ENCODE data around the gene ZNRD2. TPM values are rescaled to one million over a fixed set of nuclear protein-coding genes. Genes with fewer than 3 reads are reported as not detected.

The ZNRD2 gene
- total RNA-seq, 1 experiment from 2014 or later: 126 TPM

DNA sequence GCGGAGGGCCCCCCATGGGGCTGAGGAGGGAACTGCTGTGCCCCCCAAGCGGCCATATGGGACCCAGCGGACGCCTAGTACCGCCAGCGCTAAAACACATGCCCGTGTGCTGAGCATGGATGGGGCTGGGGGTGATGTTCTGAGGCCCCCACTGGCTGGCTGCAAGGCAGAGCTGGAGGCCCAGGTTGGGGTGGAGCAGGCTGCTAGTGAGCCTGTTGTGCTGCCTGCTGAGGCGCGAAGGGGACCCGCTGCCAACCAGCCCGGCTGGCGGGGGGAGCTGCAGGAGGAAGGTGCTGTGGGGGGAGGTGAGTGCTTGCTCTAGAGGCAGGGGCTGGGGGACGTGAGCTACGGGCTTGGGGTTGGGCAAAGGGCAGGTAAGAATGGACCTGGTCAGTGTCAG, 48.5 kb downstream of the ZNRD2 start:
- Histone ChIP-seq H4K20me1 (ENCODE audit: low read length) (peaks cover 17% of the 10 kb centered on the region), H3K36me3 (ENCODE audit: low read depth, low read length) (peaks cover 43% of the 10 kb centered on the region)

DNA sequence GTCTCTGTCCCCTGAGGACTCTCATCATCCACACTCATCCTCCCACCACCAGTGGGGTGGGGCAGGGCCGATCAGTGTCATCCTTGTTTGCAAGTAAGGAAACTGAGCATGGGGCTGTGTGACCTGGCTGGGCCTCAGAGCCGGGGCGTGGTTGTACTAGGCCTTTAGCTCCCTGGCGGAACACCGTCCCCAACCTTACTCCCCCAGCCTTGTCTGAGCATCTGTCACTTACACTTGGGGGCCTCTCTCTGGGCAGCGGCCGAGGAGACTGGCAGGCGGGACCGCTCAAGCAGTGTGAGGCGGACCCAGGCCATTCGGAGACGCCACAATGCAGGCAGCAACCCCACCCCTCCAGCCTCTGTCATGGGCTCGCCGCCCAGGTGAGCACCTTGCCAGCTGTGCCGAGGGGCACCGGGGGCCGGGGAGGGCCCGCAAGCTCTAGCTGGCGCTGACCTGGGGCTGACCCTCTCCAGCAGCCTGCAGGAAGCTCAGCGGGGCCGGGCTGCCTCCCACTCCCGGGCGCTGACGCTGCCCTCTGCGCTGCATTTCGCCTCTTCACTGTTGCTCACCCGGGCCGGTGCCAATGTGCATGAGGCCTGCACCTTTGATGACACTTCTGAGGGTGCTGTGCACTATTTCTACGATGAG, 49.1 kb downstream of the ZNRD2 start:
- H3K9me3 ChIP-seq (ENCODE audit: low read length): no peaks in the 10 kb centered on the region
- H3K4me1 ChIP-seq (ENCODE audit: insufficient read depth, low read length): peaks cover 10% of the 10 kb centered on the region
- H3K36me3 ChIP-seq (ENCODE audit: low read depth, low read length): peaks cover 43% of the 10 kb centered on the region
- peaks cover 17% of the 10 kb centered on the region for H4K20me1 ChIP-seq (ENCODE audit: low read length)
- H3F3A ChIP-seq (ENCODE audit: low read length, unreplicated experiment): no peaks in the 10 kb centered on the region
- ATAC-seq (no peak), DNase-seq (no peak)
- H3K4me3 ChIP-seq (ENCODE audit: low read length): no peak overlapping the region
- TF ChIP-seq EZH2 (IDR thresholded peaks at IDR 0.05; ENCODE audit: low read length, unreplicated experiment) (no peak), EZH2phosphoT487 (IDR thresholded peaks at IDR 0.05; ENCODE audit: borderline replicate concordance, low read length) (no peak)
- TF ChIP-seq, protein P1, sequence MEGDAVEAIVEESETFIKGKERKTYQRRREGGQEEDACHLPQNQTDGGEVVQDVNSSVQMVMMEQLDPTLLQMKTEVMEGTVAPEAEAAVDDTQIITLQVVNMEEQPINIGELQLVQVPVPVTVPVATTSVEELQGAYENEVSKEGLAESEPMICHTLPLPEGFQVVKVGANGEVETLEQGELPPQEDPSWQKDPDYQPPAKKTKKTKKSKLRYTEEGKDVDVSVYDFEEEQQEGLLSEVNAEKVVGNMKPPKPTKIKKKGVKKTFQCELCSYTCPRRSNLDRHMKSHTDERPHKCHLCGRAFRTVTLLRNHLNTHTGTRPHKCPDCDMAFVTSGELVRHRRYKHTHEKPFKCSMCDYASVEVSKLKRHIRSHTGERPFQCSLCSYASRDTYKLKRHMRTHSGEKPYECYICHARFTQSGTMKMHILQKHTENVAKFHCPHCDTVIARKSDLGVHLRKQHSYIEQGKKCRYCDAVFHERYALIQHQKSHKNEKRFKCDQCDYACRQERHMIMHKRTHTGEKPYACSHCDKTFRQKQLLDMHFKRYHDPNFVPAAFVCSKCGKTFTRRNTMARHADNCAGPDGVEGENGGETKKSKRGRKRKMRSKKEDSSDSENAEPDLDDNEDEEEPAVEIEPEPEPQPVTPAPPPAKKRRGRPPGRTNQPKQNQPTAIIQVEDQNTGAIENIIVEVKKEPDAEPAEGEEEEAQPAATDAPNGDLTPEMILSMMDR (conservative IDR thresholded peaks at IDR 0.05; ENCODE audit: low read depth, low read length): no peak
- no peaks in the 10 kb centered on the region for H3K9me2 ChIP-seq (replicated peaks; ENCODE audit: low read length)
- no peaks in the 10 kb centered on the region for H3K27me3 ChIP-seq (ENCODE audit: low read length)
- no peak overlapping the region for H3K4me2 ChIP-seq (ENCODE audit: low read length)
- no TSS peak for BruUV-seq (replicated peaks)
- peaks cover 47% of the 10 kb centered on the region for H3K79me2 ChIP-seq (ENCODE audit: low read length)
- CTCF ChIA-PET: no interaction called here
- H2AFZ ChIP-seq (ENCODE audit: low read length): no peak overlapping the region
- POLR2A ChIA-PET (ENCODE audit: unreplicated experiment): no interaction called here
- H3K27ac ChIP-seq (ENCODE audit: low read length): no peak overlapping the region
- intact Hi-C loops (cut with micrococcal nuclease): loop anchor here (10.0 kb wide), 1 partner anchor 75 kb away; no protein-coding TSS in a partner anchor
- no peak overlapping the region for H3K9ac ChIP-seq (ENCODE audit: low read length)

More for the DNA sequence above, 48.5 kb downstream of the ZNRD2 start:
- H3K4me1 ChIP-seq (ENCODE audit: insufficient read depth, low read length): peaks cover 10% of the 10 kb centered on the region
- no peak for TF ChIP-seq EZH2phosphoT487 (IDR thresholded peaks at IDR 0.05; ENCODE audit: borderline replicate concordance, low read length)
- TF ChIP-seq EZH2 (IDR thresholded peaks at IDR 0.05; ENCODE audit: low read length, unreplicated experiment): no peak
- TF ChIP-seq, protein P1 (conservative IDR thresholded peaks at IDR 0.05; ENCODE audit: low read depth, low read length): no peak
- intact Hi-C loops (cut with micrococcal nuclease): loop anchor here (10.0 kb wide), 1 partner anchor 74 kb away; no protein-coding TSS in a partner anchor
- H3K79me2 ChIP-seq (ENCODE audit: low read length): peaks cover 53% of the 10 kb centered on the region
- ATAC-seq (no peak), DNase-seq (no peak)
- H3K27ac ChIP-seq (ENCODE audit: low read length): no peak overlapping the region
- H3K4me2 ChIP-seq (ENCODE audit: low read length): no peak overlapping the region
- no peak overlapping the region for H3K4me3 ChIP-seq (ENCODE audit: low read length)
- CTCF ChIA-PET: no interaction called here
- H3K27me3 ChIP-seq (ENCODE audit: low read length): no peaks in the 10 kb centered on the region
- H3K9me3 ChIP-seq (ENCODE audit: low read length): no peaks in the 10 kb centered on the region
- no peaks in the 10 kb centered on the region for H3K9me2 ChIP-seq (replicated peaks; ENCODE audit: low read length)
- H2AFZ ChIP-seq (ENCODE audit: low read length): no peak overlapping the region
- H3F3A ChIP-seq (ENCODE audit: low read length, unreplicated experiment): no peaks in the 10 kb centered on the region
- POLR2A ChIA-PET (ENCODE audit: unreplicated experiment): no interaction called here
- BruUV-seq (replicated peaks): no TSS peak
- H3K9ac ChIP-seq (ENCODE audit: low read length): no peak overlapping the region

DNA sequence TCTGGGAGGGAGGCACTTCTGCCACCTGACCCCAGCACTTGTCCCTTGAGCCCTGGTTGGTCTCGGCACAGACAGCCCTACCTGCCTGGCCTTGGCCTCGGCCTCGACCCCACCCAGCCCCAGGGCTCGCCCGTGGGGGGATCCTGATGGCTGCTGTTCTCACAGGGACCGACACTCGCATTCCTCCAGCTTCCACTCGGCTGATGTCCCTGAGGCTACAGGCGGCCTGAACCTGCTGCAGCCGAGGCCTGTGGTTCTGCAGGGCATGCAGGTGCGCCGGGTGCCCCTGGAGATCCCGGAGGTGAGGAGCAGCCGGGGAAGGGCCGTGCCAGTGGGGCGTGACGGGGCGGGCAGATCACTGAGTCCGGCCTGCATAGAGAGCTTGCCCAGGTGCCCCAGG, 50.4 kb downstream of the ZNRD2 start:
- DNase-seq: no peak
- H3K4me2 ChIP-seq (ENCODE audit: low read length): no peak overlapping the region
- no peak overlapping the region for H3K27ac ChIP-seq (ENCODE audit: low read length)
- TF ChIP-seq, protein P1 (conservative IDR thresholded peaks at IDR 0.05; ENCODE audit: low read depth, low read length): no peak
- no peak for TF ChIP-seq EZH2phosphoT487 (IDR thresholded peaks at IDR 0.05; ENCODE audit: borderline replicate concordance, low read length)
- TF ChIP-seq EZH2 (IDR thresholded peaks at IDR 0.05; ENCODE audit: low read length, unreplicated experiment): no peak
- H4K20me1 ChIP-seq (ENCODE audit: low read length): peaks cover 17% of the 10 kb centered on the region
- H3K4me1 ChIP-seq (ENCODE audit: insufficient read depth, low read length): peaks cover 10% of the 10 kb centered on the region
- H3K9me2 ChIP-seq (replicated peaks; ENCODE audit: low read length): no peaks in the 10 kb centered on the region
- intact Hi-C loops (cut with micrococcal nuclease): no loop called here
- BruUV-seq (replicated peaks): no TSS peak
- H3K9me3 ChIP-seq (ENCODE audit: low read length): no peaks in the 10 kb centered on the region
- ATAC-seq: no peak
- POLR2A ChIA-PET (ENCODE audit: unreplicated experiment): no interaction called here
- no peak overlapping the region for H2AFZ ChIP-seq (ENCODE audit: low read length)
- H3K4me3 ChIP-seq (ENCODE audit: low read length): no peak overlapping the region
- H3F3A ChIP-seq (ENCODE audit: low read length, unreplicated experiment): no peaks in the 10 kb centered on the region
- no peaks in the 10 kb centered on the region for H3K27me3 ChIP-seq (ENCODE audit: low read length)
- peaks cover 45% of the 10 kb centered on the region for H3K36me3 ChIP-seq (ENCODE audit: low read depth, low read length)
- CTCF ChIA-PET: no interaction called here
- peaks cover 42% of the 10 kb centered on the region for H3K79me2 ChIP-seq (ENCODE audit: low read length)
- no peak overlapping the region for H3K9ac ChIP-seq (ENCODE audit: low read length)
